Pulmonary artery endothelial cell (primary cell): ENCODE results near the gene CBLN1. TPM values are rescaled to one million over a fixed set of nuclear protein-coding genes. Genes with fewer than 3 reads are reported as not detected.

Experiments used
- DNase-seq: peaks from one replicate; pipeline ENCODE4 v3.0.0-alpha.2; 2011; ENCODE audit warnings: low read depth, low spot score
- total RNA-seq: library from RNA; depleted of rRNA; stranded (reverse); fragments of >200 nt; gene quantifications from 2 replicates; pipeline ENCODE4 v1.2.3, GENCODE V29; 2014

Gene CBLN1
- not detected in 2 replicates for total RNA-seq

DNA sequence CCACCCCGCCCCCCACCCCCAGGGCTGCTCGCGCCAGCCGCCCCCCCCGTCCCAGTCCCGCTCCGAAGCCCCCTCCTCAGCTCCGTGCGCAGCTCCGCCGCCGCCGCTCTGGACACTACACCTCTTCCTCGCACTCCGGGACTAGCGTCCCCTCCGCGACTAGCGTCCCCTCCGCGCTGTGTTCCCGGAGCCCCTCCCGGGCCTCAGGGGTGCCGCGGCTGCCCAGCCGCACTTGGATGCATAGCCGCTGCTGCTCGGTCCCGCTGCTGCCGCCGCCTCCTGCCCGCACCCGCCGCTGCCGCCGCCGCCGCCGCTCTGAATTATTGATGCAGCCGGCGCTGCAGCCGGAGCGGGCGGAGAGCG lies at the start of gene CBLN1:
TSS of gene CBLN1 (minus strand) at position 359 of the 363 bp plus-strand sequence. CDS start 373 bp downstream, outside the sequence.
- no peak for DNase-seq

DNA sequence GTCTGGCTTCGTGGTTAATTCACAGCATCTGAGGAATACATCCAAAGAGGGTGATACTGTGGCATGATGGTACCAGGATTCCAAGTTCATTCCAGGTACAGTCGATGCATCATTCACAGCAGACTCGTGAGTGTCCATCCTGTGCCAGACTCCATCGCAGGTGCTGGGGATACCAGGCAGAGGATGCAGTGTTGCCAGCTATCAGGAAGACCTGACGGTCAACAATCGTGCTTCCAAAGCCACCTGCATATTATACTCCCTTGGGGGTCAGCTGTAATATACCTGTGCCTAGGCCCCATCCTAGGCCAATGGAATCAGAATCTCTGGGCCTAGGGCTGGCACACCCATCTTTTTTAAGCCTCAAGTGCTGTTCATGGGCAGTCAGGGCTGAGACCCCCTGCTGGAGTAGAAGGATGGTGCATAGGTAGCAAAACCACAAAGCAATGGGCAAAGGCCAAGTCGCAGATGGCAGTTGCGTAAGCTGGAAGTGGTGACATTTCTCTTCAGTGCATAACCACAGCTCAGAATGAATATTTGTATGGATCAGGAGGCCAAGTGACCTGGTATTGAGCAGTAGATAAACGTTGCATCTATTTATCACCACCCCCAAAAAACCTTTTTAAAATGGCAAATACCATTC lies 49.0 kb upstream of the CBLN1 start:
- DNase-seq: no peak

DNA sequence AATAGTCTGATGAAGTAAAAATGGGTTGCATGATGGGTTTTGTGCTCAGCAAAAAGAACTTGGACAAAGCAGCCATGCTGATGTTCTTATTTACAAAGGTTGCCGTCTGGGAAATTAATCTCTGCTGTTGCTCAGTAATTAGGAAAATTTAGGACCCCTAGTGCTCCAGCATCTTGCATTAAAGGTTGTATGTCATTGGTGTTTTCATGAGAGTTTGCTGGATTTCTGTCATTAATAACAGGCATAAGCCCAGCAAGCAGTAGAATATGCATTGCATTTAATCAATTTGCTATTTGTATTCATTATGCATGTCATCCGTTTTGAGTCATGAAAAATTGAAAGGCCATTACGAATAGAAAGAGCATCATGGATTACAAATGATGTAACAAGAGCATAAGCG lies 46.7 kb upstream of the CBLN1 start:
- DNase-seq: no peak

DNA sequence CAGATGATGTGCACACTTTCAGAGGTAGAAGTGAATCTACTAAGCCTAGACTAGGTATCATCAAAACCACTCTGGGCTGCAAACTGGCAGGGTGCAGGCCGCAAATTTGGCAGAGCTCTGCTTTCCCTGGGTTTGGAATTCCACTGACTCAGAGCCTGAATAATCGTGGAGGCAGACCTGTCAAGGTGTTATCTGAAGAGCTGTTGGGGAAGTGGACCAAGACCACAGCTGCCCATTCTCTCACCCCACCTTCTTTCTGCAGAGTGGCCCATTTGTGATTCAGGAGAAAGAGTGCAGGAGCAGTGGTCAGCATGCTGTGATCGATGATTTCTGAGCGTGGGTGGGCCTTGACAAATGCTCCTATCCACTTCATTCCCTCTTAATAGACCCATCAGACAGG lies 45.8 kb upstream of the CBLN1 start:
- no peak for DNase-seq

DNA sequence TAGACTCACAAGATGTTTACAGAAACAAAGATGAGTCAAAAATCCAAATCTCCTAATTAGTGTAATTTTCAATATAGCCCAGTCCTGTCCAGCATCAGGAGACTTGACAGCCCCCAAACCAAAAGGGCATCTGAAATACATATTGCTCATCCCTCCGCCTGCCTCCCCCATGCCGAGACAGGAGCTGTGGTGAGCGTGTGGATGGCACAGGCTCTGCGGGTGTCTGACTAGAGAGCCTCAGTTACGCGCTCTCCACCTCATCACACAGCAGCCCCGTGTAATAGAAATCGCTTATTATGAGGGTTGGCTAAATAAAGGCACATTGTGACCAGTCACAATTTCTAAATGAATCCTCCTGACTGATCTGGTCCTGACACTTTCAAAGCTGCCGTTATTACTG lies 43.1 kb upstream of the CBLN1 start:
- no peak for DNase-seq

DNA sequence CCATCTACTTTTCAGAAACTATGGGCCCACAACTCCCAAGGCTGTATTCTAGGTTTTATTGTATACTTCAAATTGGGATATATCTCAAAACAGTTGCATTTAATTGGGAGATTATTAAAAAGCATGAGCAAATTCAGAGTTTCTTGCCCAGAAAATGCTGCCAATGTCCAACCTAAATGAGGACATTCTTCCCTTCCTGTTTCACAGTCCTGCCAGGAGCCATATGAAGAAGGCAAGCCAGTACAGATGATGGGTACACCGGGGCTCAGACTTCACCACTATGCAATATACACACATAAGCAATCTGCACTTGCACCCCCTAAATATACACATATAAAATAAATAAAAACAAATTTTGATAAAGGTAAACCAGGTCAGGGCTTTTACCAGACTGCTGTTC lies 34.0 kb upstream of the CBLN1 start:
- no peak for DNase-seq

DNA sequence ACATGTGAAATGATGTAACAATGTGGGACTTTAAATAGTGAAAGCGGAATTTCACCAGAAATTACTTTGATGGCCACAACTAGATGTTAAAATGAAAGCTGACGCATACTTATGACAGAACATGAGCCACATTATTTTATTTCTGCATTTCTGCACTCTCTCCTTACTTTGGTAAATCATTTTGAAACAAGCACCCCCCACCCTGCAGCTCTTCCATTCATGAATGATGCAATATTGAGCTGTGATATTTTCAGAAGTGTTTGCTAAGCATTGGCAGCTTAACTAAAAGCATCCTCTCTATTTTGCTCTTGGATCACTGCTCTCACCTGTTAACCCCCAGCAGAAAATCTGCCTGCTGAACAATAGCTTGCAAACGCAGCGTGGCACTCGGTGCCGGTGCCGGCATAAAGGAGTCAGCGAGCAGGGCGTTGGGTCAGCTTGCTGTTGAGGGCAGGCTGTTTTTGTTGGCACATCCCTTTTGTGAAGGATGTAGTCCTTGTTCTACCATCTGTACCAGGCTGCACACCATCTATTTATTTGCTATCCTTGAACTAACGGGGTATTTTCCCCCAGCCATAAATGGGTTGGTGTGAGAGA lies 30.8 kb upstream of the CBLN1 start:
- no peak for DNase-seq

DNA sequence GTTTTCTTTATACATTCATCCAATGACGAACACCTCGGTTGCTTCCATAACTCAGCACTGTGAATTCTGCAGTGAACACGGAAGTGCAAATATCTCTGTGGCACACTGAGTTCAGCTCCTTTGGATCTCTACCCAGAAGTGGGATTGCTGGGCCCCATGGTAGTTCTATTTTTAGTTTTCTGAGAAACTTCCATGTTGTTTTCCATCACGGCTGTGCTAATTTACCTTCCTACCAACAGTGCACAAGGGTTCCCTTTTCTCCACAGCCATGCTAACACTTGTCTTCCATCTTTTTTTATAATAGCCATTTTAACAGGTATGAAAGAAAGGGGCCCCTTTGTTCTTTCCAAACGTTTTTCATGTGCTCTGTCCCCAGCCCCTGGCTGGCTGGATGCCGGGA lies 30.2 kb upstream of the CBLN1 start:
- no peak for DNase-seq

DNA sequence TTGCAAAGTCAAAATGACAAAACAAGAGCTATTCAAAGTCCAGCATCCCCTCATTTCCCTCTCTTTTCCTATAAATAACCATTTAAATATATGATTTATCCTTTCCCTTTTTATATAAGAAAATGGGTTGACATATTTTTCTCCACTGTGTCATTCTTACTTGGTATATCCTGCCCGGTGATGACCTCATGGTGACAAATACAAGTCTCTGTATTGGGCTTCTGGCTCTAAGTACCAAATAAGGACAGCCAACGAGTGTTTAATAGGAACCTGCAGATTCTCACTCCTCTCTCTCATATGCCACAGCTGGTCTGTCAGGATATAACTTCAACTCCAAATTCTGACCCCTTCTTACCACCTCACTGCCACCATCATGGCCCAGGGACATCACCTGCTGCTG lies 25.5 kb upstream of the CBLN1 start:
- no peak for DNase-seq

DNA sequence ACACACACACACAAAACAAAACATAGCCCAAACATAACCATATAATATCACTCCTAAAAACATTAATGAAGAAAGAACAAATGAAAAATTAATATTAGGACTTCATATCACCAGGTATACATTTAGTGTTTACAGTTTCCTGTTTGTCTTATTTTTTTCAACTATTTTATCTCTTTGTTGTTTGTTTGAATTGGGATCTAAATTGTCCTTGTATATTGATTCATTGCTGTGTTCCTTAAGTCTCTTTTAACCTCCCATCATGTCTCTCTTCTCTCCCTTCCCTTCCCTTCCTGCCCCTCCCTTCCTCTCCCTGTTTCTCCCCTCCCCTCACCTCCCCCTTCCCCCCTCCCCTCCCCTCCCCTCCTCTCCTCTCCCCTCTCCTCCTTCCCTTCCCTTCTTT lies 23.8 kb upstream of the CBLN1 start:
- DNase-seq: no peak

DNA sequence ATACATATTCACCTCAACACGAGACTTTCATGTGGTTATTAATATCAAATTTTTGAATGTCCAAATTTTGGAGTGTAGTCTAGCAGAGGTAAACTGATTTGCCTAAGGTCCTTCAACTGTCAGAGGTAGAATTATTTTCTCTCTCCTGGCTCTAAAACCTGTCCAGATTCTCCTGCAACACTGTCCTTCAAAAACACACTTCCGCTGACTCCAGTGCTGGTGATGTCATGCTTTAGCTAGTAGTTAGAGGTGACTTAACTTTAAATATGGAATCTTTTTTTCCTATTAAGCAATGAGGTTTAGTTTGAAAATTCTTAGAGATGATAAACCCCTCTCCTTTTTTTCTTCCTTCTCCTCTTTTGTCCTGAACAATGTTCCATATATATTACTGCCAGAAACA lies 10.8 kb upstream of the CBLN1 start:
- DNase-seq: no peak

DNA sequence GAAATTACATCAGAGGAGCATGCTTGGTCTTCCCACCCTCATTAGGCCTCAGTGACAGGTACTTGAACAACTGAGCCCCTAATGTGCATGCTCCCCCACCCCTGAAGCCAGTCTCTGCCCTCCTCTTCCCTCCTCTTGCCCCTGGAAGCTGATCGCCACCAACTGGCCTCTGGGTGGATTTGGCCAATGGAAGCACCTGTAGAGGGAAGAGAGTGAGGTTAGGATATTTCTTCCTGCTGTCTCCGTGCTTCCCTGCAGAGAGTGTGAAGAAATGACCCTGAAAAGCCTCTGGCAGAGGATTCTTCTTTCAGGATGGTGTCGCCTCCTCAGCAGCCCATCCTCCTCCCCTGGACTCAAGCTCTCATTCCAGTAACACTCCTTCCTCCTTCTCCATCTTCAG lies 5.9 kb upstream of the CBLN1 start:
- DNase-seq: no peak

DNA sequence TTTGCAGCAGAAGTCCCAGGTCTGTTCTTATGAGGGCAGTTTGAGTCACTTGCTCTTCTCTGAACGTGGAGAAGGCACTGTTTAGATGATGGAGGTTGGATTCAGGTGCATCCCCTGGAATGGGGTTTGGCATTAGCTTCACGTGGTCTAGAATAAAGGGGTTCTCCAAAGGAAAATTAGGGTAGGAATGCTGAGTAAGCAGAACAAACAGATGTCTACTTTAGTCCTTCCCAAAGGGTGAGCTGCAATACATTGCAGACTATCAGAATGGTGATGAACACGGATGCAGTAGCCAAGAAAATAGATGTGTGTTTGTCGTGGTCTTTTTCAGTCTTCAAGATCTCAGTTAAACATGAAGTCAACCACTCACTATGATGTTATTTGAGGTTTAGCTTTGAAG lies 3.3 kb upstream of the CBLN1 start:
- DNase-seq: no peak

DNA sequence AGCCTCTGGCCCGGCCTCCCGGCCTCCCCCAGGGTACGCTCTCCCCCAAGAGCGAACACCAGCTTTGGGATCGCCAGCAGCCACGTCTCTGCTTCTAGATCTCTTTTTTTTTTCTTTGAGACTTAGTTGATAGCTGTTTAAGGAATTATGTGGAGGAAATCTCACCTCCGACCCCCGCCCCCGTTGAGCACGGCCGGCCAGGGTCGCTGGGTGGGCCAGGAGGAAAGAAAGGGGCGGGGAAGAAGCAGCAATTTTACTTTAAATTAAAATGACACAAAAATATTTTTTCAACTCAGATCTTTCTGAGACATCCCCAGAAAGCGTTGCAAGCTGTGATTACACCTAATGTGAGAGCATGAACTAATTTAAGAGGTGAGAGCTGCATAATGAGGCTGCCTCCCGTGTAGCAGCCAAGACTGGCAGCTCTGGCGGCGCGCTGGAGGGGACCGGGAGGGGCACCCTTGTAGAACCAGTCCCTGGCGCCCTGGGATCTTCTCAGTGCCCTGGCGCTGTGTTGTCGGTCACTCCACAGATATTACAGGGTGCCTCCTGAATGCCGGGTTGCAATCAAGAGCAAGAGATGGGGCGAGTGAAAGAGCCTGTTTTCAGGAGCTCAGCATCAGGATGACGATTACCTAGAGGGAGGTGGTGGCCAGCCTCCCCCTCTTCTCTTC lies 1.9 kb upstream of the CBLN1 start:
- DNase-seq: no peak

DNA sequence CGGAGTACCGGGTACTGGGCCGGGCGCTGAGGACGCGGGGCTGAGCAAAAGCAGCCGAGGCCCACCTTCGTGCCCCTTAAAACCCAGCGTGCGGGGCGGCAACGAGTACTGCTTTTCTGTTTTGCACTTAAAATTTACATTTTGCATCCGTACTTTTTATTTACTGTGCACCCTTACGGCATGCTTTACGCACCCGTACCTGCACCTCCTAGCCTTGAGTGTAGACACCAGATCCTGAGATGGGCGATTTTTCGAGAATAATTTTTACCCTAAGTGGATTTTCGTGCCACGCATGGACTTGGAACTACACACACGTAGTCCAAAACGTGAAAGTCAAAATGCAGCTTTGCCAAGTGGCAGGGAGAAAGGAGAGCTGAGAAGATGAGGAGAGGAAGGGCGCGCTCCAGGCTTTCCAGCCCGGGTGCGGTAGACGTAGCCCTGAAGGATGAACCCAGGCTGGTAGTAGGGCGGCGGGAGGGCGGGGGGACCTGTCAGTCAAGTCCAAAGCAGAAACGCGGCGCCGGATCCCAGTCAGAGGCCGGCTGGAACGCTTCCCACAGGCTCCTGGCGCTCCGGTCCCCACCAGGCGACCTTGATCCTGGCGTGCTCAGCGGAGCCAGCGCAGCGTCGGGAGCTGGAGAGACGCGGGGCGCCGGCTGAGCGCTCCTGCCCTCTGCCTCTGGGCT lies 1.2 kb upstream of the CBLN1 start:
- DNase-seq: no peak

DNA sequence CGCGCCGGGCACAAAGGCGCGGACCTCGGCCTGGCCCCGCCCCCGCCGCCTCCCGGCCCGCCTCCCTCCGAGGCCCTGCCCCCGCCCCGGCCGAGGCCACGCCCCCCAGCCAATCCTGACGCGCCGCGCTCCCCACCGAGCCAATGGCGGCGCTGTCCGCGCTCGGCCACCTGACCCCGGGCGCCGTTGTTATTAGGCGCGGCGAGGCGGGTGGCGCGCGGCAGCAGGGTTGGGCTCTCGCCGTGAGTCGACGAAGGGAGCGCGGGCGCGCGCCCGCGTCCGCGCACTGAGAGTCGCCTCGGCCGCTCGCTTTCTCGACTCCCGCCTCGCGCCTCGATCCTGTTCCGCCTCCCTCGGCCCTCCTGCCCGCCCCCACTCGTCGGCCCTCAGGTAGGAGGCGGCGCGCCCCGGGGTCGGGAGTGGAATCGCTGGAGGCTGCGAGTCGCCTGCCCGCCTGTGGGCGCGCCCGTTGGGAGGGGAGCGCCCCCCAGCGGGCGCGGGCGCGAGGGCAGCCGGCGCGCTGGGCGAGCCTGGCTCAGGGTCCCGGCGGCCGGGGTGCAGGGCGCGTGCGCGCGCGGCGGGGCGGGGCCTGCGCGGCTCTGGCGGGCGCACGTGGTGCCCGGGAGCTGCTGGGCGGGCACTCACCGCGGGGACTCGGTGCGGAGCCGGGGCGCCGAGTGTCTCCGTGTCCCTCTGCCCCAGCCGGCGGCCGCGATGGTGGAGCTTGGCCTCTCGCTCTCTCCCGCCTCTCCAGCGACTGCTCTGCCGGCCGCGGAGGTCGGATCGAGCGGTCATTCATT lies 405 bp upstream of the CBLN1 start:
- DNase-seq: peak; percentile 17

DNA sequence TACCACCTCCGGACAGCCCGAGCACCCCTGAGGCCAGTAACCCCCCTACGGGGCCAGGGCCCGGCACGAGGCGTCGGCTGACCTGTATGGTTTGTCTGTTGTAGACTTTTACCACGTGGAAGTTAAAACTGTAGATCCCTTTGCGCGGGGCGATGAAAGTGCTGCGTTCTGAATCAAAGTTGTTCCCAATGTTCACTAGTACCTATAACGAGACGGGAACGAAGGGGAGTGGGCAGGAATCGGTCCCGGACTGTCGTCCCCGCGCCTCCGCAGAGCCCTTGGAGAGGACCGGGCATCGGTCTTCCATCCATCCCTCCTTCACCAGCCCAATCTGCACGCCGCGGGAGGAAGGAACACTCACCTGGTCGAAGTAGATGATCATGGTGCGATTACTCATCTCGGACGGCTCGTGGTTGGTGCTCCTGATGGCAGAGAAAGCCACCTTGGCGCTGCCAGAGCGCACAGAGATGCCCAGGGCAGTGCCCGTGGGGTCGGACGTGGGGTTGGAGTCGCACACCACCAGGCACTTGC lies 732 bp downstream of the CBLN1 start:
- DNase-seq: no peak

DNA sequence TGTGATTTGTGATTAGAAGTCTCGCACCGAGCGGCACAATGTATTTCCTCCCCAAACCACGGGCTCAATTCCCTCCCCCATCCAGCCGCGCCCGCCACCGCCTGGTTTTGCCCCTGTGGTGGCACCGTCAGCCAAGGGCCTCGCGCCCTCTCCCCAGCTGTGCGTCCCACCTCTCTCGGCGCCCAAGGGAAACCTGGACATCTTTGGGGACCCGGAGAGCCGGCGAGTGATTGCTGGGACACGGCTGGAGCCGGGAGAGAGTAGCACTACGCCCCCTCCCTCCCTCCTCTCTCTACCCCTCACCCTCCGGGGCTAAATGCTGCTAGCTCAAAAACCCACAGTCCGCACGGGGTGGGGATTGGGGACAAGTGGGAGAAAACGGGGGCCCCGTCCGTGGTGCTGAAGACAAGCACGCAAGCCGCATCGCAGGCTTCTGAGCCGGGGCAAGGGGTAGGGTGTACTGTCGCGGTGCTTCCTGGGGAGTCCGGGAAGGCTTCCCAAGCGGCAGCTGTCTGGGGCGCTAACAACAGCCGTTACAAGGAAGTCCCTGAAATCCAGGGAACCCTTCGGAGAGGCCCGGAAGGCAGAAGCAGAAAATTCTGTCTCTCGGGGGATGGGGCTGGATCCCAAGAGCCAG lies 1.4 kb downstream of the CBLN1 start:
- no peak for DNase-seq

DNA sequence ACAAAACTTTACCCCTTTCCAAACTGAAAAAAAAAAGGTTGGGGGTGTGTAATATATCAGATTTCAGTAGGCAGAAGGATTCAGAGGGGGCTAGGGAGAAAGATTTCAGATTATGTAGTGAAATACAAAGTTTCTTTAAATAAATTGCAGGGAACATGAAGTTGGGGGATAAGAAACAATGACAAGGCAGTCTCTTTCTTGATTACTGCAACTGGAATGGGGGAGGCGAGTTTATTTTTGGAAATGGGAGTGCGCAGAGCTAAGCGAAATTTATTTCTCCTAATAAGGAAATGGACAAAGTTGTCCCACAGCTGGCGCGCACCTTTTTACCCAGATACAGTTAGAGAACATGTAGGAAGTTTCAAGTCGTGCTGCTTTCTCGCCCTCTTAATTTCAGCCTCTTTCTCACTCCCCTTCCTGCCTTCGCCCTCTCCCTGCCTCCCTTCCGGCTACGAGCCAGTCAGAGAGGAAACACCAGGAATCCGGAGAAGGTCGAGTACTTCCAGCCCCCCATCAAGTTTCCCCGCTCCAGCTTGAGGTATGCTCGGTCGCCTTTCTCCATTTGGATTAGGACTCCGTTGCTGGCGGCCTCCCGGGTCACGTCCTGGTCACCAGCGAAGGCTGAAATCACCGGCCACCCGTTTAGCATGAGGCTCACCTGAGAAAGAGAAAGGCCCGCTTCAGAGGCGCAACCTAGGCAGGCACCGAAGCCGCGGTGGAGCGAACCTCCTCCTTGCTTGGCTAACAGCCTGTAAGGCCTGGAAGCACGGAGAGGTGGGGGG lies 2.5 kb downstream of the CBLN1 start:
- DNase-seq: no peak

DNA sequence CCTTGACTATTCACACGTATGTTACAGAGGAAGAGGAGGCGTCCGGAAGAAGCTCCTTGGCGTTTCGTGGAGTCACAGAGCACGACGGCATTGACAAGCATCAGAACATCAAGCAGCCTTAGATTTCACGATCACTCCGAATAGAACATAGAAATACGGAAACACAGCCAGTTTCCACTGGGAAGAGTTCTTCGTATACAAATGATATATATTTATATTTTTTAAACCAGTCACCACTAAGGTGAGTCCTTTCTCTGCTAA lies 3.1 kb downstream of the CBLN1 start:
- DNase-seq: no peak
